Measurements from ENCODE around the gene SPCS2.
"Not testable (repeated sequence)": the region's sequence is repeated elsewhere in the genome, so short reads cannot be mapped to it uniquely, and the experiment has no call there.

The SPCS2 gene

DNA sequence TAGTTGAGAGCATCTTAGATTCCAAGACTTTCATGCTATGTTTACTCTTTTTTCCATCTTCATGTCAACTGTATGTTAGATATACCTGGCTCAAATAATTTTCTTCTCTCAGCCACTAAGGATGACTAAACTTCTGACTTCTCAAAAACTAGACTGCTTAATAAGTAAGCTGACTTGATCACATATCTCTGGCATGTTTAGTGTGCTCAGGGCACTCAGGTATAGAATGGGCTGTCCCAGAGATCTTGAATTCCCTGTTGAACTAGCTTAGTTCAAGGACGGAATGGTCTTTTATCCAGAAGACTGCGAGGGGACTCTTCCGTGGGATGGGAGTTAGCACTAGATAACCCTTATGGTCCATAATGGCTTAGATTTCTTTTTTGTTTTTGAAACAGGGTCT is 52.6 kb downstream of the SPCS2 start:
- no peak for DNase-seq (ENCODE audit: low read depth in 2 of 2)

DNA sequence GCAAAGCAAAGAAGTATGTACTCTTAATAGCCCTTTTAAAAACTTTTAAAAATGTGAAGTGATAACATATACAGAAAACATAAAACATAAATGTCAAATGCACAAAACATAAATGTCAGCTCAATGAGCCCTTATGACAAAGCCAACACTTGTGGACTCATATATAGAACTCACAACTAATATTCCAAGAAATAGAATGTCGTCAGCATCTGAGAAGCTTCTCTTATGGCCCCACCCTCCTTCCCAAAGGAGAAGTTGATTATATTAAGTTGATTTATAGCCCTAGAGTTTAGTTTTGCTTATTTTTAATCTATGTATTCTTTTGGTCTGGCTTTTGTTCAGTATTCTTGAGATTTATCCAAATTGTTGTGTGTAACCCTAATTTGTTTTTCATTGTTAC is 53.5 kb downstream of the SPCS2 start:
- DNase-seq (ENCODE audit: low read depth in 2 of 2) = no peak

DNA sequence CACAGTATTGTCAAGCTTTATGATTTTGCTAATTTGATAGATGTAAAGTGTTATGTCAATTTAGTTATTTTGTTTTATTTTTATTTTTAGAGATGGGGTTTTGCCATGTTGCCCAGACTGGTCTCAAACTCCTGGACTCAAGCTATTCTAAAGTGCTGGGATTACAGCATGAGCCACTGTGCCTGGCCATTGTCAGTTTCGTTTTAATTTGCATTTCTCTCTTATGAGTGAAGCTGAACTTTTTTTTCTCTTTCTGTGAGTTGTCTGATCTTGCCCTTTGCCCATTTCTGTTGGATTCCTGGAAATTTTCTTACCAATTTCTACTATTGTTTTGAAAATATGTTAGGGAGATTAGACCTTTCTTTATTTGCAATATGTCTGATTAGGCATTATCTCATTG is 55.1 kb downstream of the SPCS2 start:
- no peak for DNase-seq (ENCODE audit: low read depth in 2 of 2)

DNA sequence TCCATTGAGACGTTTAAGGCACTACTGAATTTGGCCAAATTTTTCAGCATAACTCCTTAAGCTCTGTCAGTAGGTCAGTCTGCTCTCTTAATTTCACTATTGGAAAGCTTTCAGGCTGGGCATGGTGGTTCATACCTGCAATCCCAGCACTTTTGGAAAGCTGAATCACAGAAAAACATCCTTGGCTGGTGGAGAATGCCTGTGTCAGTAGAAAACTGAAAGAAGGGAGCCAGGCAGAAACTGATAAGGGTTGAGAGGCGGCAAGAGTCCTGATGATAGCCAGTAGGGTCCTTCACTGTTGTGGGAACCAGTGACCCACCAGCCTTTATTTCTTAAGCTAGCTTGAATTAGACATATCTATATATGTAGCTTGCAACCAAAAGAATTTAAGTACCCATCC is 62.3 kb downstream of the SPCS2 start:
- DNase-seq (ENCODE audit: low read depth in 2 of 2) = no peak

DNA sequence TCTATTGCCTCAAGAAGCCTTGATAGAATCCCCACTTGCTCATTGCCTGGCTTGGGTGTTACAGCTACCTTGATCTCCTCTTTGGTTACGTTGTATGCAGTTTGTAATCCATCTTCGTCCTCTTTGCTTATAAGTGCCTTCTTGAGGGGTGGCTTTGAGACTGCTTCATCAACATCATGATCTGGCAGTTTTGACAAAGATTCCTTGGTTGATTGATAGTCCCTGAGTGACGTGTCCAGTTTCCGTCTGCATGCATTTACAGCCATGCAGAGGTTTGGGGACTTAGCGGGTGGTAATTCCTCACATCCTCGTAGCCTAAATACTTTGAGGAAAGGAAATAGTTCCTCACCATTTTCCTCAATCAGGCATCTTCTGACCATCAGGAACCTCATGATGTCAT is 62.8 kb downstream of the SPCS2 start:
- DNase-seq (ENCODE audit: low read depth in 2 of 2) = no peak

DNA sequence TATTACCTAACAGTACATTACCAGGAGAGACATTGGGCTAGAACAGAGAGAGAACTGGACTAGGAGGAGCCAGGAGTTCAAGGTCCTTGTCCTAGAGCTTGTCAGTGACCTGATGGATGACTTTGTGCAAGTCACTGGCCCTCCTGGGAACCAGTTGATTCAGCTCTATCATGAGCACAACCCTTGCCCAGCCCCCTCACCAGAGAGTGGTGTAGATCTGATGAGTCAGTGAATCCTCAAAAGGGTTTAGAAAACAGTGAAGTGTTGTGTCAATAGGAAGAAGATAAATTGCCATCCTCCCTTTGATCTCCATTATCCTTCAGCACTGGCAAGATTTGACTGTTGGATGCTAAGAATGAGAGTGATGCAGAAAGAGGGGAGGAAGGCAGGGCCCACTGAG is 64.0 kb downstream of the SPCS2 start:
- no peak for DNase-seq (ENCODE audit: low read depth in 2 of 2)

DNA sequence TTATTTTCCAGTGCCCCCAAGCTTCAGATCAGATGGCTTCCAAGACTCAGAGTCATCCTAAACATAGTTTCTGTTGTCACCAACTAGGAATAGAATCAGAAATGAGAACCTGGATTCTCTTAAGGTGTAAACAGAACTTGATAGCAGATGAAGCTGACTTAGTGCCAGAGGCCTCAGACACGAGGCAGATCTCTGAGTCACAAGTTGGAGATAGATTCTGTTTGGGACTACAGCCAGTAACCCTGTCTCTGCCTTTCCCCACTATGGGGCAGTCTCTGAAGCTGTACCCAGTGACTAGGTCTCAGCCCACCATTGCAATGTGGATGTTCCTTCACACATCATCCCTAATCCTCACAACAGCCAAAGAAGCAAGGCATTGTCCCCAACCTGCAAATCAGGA is 65.1 kb downstream of the SPCS2 start:
- DNase-seq (ENCODE audit: low read depth in 2 of 2) = no peak

DNA sequence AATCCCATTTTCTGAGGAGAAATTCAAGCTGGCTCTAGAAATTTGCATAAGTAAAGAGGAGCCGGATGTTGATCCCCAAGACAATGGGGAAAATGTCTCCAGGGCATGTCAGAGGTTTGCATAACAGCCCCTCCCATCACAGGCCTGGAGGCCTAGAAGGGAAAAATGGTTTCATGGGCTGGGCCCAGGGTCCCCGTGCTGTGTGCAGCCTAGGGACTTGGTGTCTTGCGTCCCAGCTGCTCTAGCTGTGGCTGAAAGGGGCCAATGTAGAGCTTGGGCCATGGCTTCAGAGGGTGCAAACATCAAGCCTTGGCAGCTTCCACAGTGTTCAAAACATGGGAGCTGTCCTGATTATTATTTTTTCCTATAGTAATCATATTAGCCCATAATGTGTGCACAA is 70.1 kb downstream of the SPCS2 start:
- DNase-seq (ENCODE audit: low read depth in 2 of 2) = not testable (repeated sequence)

DNA sequence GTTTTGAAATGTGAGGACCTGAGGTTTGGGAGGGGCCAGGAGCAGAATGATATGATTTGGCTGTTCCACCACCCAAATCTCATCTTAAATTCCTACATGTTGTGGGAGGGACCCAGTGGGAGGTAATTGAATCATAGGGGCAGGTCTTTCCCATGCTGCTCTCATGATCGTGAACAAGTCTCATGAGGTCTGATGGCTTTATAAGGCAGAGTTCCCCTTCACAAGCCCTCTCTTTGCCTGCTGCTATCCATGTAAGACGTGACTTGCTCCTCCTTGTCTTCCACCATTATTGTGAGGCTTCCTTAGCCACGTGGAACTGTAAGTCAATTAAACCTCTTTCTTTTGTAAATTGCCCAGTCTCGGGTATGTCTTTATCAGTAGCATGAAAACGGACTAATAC is 71.3 kb downstream of the SPCS2 start:
- not testable (repeated sequence) for DNase-seq (ENCODE audit: low read depth in 2 of 2)

DNA sequence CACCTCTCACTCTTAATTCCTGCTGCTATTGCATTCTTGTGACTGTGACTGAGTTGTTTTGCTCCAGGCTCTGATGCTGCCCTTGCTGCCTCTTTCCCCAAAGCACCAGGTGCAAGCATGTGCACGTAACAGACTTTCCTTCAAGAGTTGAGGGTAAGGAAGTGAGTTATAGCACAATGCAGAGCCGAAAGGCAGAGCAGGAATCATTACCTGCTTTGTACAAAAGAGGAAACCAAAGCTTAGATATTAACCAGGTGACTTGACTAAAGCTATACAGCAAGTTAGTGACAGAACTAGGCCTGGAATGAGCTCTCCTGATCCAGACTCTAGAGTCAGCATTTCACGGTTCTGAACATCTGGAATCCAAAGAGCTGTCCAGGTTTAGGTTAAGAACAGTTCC is 73.2 kb downstream of the SPCS2 start:
- DNase-seq (ENCODE audit: low read depth in 2 of 2) = no peak

DNA sequence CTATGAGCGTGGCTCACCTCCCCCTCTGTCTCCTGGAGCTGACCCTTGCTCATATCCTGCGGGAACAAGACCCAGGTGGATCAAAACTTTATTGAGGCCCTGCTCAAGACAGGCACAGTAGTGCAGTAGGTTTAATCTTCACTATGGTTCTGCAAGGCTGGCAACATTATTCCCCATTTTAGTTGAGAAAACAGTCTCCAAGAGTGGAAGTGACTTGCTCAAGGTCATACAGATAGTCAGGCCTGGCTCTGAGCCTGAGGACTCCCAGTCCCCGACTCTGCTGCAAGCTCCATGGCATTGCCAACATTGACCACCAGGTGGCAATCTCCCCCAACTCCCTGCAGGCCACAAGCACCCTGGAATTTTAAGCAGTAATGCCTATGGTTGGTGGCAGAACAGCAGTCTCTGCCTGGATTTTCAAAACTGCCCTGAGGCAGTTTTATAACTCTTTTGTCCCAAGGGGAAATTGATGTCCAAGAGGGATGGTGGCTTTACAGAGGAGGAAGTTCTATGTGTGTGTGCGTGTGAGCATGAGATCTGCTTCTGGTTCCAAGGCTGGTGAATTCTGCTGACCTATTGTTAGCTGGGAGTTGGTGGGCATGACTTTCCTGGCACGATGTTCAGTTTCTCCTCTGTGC is 73.8 kb downstream of the SPCS2 start:
- DNase-seq (ENCODE audit: low read depth in 2 of 2) = peak; percentile 66 to 73

DNA sequence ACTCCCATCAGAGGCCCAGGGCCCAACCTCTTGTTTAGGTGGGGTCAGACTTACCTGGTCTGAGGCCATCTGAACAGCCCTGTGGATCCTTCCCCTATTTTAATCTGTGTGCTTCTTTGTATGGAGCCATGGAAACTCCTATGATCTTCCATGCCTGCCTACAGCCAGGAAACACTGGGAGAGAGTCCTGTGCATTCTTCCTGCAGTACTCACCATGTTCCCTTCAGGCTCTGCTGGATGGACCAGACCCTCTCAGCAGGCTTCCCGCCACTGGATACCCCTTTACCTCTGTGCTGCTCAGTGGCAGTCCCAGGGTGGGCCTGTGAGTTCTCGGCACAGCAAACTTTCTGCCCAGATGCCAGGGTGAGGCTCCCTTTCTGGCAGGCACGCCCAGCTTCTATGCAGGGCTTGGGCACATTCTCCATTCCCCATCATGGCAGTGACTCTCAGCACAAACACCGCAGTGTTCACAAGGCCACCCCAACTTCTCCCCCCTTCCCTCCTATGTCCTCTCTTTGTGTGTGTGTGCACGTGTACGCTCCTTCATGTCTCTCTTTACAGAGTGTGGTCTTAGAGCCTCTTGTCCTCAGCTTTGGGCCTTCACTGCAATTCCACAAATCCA is 74.5 kb downstream of the SPCS2 start:
- no peak for DNase-seq (ENCODE audit: low read depth in 2 of 2)

DNA sequence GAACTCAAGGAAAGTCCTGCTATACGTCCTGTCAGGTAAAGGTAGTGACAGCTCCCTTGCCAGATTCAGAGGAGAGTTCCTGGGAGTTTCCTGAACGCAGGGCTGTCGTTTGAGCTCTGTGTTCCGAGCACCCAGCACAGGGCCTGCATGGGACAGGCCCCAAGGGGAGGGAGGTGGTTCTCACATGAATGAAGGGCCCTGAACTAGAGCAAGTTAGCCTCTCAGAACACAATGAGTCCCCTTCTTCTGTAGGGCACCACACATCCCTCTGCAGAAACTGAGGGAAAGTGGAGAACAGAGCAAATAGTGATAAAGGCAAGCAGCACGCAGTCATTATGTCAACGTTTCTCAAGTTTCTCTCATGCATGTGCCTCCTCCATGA is 75.0 kb downstream of the SPCS2 start:
- no peak for DNase-seq (ENCODE audit: low read depth in 2 of 2)

DNA sequence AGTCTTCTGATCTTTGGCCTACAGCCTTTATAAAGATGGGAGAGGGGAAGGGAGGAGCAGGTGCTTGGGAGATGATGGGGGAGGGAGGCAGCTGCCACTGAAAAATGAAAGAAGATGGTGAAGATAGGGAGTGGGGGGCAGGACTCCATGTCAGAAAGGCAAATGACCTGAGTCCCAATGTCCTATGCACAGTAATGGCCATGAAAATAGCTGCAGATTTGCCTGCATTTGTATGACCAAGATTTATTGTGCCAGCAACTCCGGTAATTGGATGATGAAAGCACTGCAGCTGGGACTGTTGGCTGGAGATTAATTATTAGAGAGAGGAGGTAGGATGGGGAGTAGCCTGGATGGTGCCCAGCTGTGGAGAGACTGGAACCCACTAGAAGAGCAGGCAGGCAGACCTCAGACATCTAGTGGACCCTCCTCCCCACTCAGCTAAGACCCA is 75.7 kb downstream of the SPCS2 start:
- no peak for DNase-seq (ENCODE audit: low read depth in 2 of 2)

DNA sequence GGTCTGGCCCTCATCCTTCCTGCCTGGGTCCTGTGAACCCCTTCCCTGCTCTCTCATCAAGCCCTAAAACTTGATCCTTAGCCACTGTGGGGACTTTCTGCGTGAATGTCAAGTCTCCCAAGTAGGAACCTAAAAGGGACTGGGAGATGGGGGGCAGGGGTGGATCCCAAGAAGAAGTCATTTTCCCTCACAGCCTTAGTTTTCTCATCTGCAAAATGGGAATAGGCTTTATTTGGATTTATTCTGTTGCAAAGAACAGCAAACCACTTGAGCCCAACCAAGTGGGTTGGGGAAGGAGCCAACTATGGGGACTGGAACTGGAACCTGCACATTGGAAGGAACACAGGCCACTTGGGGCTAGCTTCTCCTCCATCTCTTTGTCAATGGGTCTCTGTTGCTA is 76.5 kb downstream of the SPCS2 start:
- DNase-seq (ENCODE audit: low read depth in 2 of 2) = no peak

DNA sequence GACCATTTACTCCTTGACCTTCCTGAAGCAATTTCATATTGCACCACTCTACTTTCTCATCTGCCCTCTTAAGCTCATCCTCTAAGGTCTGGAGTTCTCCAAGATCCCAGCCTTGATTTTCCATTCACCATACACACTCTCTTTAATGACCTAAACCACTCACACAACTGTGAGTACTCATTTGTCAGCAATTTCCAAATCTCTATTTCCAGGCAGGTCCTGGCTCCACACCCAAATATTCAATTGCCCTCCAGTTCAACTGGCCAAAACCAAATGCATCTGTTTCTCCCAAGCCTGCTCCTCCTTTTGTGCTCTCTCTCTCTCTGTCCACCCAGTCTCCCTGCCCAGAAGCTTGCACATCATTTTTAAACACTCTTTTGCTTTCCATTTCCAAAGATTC is 79.3 kb downstream of the SPCS2 start:
- DNase-seq (ENCODE audit: low read depth in 2 of 2) = no peak

All from stimulated activated CD4-positive, alpha-beta T cell treated with anti-CD3 and anti-CD28 coated beads, Interleukin-1b, Interleukin-23, amount 100 ng/mL, for 4 hours (primary cell).